Activated CD8-positive, alpha-beta T cell treated with anti-CD3 and anti-CD28 coated beads for 36 hours (primary cell): ENCODE results near the gene MYBPC3. TPM values are rescaled to one million over a fixed set of nuclear protein-coding genes. Genes with fewer than 3 reads are reported as not detected.
"Not testable (repeated sequence)": the region's sequence is repeated elsewhere in the genome, so short reads cannot be mapped to it uniquely, and the experiment has no call there.

Experiments
- ATAC-seq: fragments of 200-7000 bp; cut with Tn5 transposase; one replicate; pipeline ENCODE4 v1.10.0; 2021; ENCODE audit warnings: mild to moderate bottlenecking, moderate library complexity
- CTCF ChIA-PET: fragments of 350-600 bp; sonication (Branson Sonifier 250); formaldehyde crosslinking; loops from one replicate; lab custom pipeline; 2021; ENCODE audit warnings: antibody characterized with exemption; lab: Charles Lee
- POLR2A ChIA-PET: fragments of 350-600 bp; sonication (Branson Sonifier 250); formaldehyde crosslinking; loops from one replicate; lab custom pipeline; 2021; ENCODE audit warnings: antibody characterized with exemption; lab: Charles Lee
- DNase-seq: peaks from one replicate; pipeline ENCODE4 v3.0.0-alpha.2; 2020
- H3K27ac Mint-ChIP-seq: one replicate; pipeline ENCODE4 v1.8.0; 2021; ENCODE audit warnings: mild to moderate bottlenecking, mixed read lengths
- H3K27me3 Mint-ChIP-seq: one replicate; pipeline ENCODE4 v1.8.0; 2021; ENCODE audit warnings: mixed read lengths
- H3K36me3 Mint-ChIP-seq: one replicate; pipeline ENCODE4 v1.8.0; 2021; ENCODE audit warnings: low read depth, mixed read lengths
- H3K4me1 Mint-ChIP-seq: one replicate; pipeline ENCODE4 v1.8.0; 2021; ENCODE audit warnings: low read depth, mixed read lengths
- H3K4me3 Mint-ChIP-seq: one replicate; pipeline ENCODE4 v1.8.0; 2021; ENCODE audit warnings: mild to moderate bottlenecking, moderate library complexity, mixed read lengths
- H3K9me3 Mint-ChIP-seq: one replicate; pipeline ENCODE4 v1.8.0; 2021; ENCODE audit warnings: mixed read lengths
- CTCF ChIP-seq: fragments of 200-600 bp; IDR thresholded peaks from one replicate; pipeline ENCODE4 v1.8.0; 2022; ENCODE audit warnings: antibody characterized with exemption, mild to moderate bottlenecking
- intact Hi-C: fragments of 100-400 bp; cut with micrococcal nuclease; formaldehyde crosslinking; loops from one replicate; pipeline ENCODE4 v1.10.0; 2022
- total RNA-seq, 2 experiments: library from RNA; stranded (reverse); gene quantifications; one replicate each; pipeline ENCODE4 v1.2.3, GENCODE V29; 2021

MYBPC3 gene
- total RNA-seq, 2 experiments from 2014 or later = not detected

GRCh38 chr11:47325271-47326041 lies 27.0 kb downstream of the MYBPC3 start:
- no peak for ATAC-seq
- Mint-ChIP-seq H3K27me3 (no peaks in the 10 kb centered on the region), H3K4me1 (no peaks in the 10 kb centered on the region), H3K27ac (peak overlapping the region; percentile 3), H3K4me3 (no peak overlapping the region), H3K9me3 (no peaks in the 10 kb centered on the region), H3K36me3 (peaks cover 15% of the 10 kb centered on the region)
- ChIA-PET CTCF (interaction anchor here (1.0 kb wide), 1 partner anchor 15 kb away, joined by 3 read pairs; no protein-coding TSS in a partner anchor), POLR2A (no interaction called here)
- no peak for TF ChIP-seq CTCF
- intact Hi-C loops = no loop called here
- DNase-seq = no peak

- Mint-ChIP-seq H3K27ac (no peak overlapping the region), H3K36me3 (peaks cover 15% of the 10 kb centered on the region), H3K9me3 (no peaks in the 10 kb centered on the region), H3K4me1 (no peaks in the 10 kb centered on the region), H3K4me3 (no peak overlapping the region), H3K27me3 (no peaks in the 10 kb centered on the region)
- DNase-seq (no peak), ATAC-seq (no peak)
- no peak for TF ChIP-seq CTCF
- ChIA-PET POLR2A (no interaction called here), CTCF (no interaction called here)
- intact Hi-C loops = no loop called here
These were observed 28.0 kb downstream of the MYBPC3 start for GRCh38 chr11:47324520-47324919.

GRCh38 chr11:47318166-47318565 lies 34.3 kb downstream of the MYBPC3 start:
- Mint-ChIP-seq H3K27me3 (no peaks in the 10 kb centered on the region), H3K9me3 (no peaks in the 10 kb centered on the region), H3K27ac (no peak overlapping the region), H3K4me3 (no peak overlapping the region), H3K36me3 (peaks cover 21% of the 10 kb centered on the region), H3K4me1 (peaks cover 7% of the 10 kb centered on the region)
- DNase-seq (no peak), ATAC-seq (no peak)
- ChIA-PET POLR2A (no interaction called here), CTCF (no interaction called here)
- intact Hi-C loops = no loop called here
- no peak for TF ChIP-seq CTCF

- DNase-seq (no peak), ATAC-seq (no peak)
- H3K4me3 Mint-ChIP-seq = no peak overlapping the region
- peaks cover 21% of the 10 kb centered on the region for H3K36me3 Mint-ChIP-seq
- H3K27me3 Mint-ChIP-seq = no peaks in the 10 kb centered on the region
- H3K4me1 Mint-ChIP-seq = peaks cover 7% of the 10 kb centered on the region
- peak overlapping the region; percentile 48 for H3K27ac Mint-ChIP-seq
- no peak for TF ChIP-seq CTCF
- ChIA-PET POLR2A (no interaction called here), CTCF (interaction anchor here (1.0 kb wide), 1 partner anchor 57 kb away, joined by 3 read pairs; no protein-coding TSS in a partner anchor)
- intact Hi-C loops = no loop called here
- no peaks in the 10 kb centered on the region for H3K9me3 Mint-ChIP-seq
These were observed 35.3 kb downstream of the MYBPC3 start for GRCh38 chr11:47317064-47317828.

GRCh38 chr11:47316501-47316900 lies 36.0 kb downstream of the MYBPC3 start:
- H3K4me3 Mint-ChIP-seq, H3K9me3 Mint-ChIP-seq, DNase-seq, ATAC-seq, H3K27ac Mint-ChIP-seq, intact Hi-C loops, POLR2A ChIA-PET, H3K27me3 Mint-ChIP-seq, H3K4me1 Mint-ChIP-seq: not testable (repeated sequence)
- peaks cover 19% of the 10 kb centered on the region for H3K36me3 Mint-ChIP-seq
- CTCF ChIA-PET = interaction anchor here (1.0 to 1.2 kb wide), 2 partner anchors 58 to 237 kb away, joined by 3 read pairs; no protein-coding TSS in a partner anchor
